ENCODE data around the gene GSG1.
"Not testable (repeated sequence)": the region's sequence is repeated elsewhere in the genome, so short reads cannot be mapped to it uniquely, and the experiment has no call there.

Gene GSG1

GRCh38 chr12:13087766-13088165 lies 15.7 kb downstream of the GSG1 start:
- DNase-seq = no peak

DNA sequence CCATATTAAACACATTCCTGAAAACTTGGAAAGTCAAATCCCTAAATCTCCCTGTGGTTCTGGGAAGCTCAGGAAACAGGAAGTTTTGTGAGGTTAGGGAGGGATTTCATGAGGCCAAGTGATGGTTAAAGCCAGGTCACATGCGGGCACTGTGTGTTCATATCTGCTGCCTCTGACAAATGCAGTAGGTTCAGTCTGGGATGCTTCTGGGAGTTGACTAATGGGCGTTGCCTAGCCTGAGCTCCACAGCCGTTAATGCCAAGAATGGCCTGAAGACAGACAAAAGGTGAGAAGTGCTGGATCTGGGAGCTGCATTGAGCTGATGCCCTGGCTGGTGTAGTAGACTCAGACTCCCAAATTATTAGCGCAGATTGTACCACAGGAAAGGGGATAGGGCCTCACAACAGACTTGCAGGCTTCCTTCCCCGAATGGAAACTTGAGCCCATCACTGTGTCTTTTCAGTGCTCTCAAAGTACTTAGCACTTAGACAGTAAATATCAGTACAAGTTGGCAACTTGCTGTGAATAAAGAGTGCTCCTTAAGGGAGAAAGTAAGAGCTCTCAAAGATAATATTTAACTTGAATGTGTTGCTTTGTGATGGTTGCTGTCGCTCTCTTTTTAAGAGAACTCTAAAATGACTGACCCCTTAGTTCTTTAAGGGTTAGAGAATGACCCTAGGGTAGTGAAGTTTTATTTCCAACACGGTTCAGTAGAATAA lies 17.3 kb downstream of the GSG1 start:
- no peak for DNase-seq

GRCh38 chr12:13084898-13085640 lies 18.4 kb downstream of the GSG1 start:
- no peak for DNase-seq

DNA sequence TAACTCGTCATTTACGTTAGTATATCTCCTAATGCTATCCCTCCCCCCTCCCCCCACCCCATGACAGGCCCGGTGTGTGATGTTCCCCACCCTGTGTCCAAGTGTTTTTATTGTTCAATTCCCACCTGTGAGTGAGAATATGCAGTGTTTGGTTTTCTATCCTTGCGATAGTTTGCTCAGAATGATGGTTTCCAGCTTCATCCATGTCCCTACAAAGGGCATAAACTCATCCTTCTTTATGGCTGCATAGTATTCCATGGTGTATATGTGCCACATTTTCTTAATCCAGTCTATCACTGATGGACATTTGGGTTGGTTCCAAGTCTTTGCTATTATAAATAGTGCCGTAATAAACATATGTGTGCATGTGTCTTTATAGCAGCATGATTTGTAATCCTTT lies 19.8 kb downstream of the GSG1 start:
- DNase-seq = not testable (repeated sequence)

GRCh38 chr12:13082861-13083260 lies 20.6 kb downstream of the GSG1 start:
- DNase-seq = no peak

DNA sequence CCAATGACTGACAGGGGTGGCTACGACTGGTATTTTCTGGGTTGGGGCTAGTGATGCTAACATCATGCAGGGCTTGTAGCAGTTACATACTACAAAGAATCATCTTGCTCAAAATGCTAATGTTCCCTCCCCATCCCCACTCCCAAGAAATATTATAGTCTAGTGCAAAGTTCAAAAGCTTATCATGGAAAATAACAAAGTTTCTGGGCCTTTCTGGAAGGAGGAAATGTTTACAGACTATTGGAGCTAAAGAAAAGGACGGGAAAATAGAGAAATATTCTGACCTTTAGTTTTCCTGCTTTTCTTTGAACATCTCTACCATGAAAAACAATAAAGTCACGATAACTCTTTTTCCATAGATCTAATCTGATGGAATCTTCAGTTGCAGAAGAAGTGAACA lies 23.2 kb downstream of the GSG1 start:
- no peak for DNase-seq

- DNase-seq = no peak
These were observed 24.0 kb downstream of the GSG1 start for GRCh38 chr12:13079440-13079906.

- DNase-seq = no peak
These were observed 27.5 kb downstream of the GSG1 start for GRCh38 chr12:13075786-13076570.

GRCh38 chr12:13075118-13075480 lies 28.4 kb downstream of the GSG1 start:
- no peak for DNase-seq

GRCh38 chr12:13074396-13075117 lies 28.9 kb downstream of the GSG1 start:
- no peak for DNase-seq

GRCh38 chr12:13073173-13073572 lies 30.3 kb downstream of the GSG1 start:
- no peak for DNase-seq

- DNase-seq = no peak
These were observed 31.9 kb downstream of the GSG1 start for GRCh38 chr12:13071305-13072280.

DNA sequence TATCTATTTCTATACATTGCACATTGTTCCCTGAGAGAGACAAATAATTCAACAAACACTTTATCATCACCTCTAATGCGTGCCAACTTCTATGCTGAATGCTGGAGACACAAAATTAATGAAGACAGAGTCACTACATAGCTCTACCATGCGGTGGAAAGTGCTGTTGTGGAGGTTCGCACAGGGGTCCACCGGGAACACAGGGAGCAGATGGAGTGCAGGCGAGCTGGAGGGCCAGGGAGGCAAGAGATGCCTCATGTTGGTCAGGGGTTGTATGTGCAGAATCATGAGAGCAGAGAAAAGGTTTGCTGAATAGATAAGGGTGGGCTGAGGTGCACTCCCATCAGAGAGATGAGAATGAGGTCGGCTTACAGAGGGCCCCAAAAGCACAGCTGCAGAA lies 34.1 kb downstream of the GSG1 start:
- DNase-seq = no peak

DNA sequence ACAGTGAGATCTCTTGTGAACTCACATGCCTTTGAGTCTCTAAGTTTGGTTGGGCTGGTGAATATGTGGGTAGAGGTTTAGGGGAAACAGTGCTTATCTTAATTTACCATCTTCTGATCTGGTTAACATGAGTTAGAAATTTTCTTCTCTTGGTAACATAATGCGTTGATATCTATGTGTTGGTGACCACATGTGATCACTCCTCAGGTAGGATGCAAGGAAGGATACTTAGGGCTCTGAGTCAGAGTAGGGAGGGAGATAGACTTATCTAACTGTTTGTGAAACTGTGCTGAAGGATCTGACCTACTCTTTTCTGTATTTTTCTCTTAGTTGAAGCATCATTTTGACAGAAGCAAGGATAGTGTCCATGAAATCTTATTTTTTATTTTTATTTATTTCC lies 36.1 kb downstream of the GSG1 start:
- DNase-seq = no peak

- DNase-seq = no peak
These were observed 37.0 kb downstream of the GSG1 start for GRCh38 chr12:13066459-13066858.

- no peak for DNase-seq
These were observed 37.5 kb downstream of the GSG1 start for GRCh38 chr12:13066014-13066413.

- DNase-seq = no peak
These were observed 40.8 kb downstream of the GSG1 start for GRCh38 chr12:13062669-13063068.

DNA sequence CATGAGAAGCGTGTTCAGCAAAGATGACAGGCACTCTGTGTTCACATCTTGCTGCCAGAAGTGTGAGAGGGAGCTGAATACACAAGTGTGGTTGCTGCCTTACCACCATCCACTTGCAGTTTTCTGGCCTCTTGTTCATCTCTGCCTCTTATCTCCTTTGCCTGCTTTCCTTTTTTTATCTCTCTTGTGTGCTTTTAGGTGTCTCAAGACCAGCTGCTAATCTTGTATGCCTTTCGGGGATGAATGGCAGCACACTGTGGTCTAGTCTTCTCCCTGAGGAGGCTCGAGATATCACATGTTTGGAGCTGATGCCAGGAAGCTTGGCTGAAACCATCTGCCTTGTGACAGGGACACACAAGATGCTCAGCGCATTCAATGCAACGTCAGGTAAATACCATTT lies 42.1 kb downstream of the GSG1 start:
- no peak for DNase-seq

GRCh38 chr12:13060581-13060980 lies 42.9 kb downstream of the GSG1 start:
- no peak for DNase-seq

GRCh38 chr12:13053617-13054016 lies 49.9 kb downstream of the GSG1 start:
- not testable (repeated sequence) for DNase-seq

DNA sequence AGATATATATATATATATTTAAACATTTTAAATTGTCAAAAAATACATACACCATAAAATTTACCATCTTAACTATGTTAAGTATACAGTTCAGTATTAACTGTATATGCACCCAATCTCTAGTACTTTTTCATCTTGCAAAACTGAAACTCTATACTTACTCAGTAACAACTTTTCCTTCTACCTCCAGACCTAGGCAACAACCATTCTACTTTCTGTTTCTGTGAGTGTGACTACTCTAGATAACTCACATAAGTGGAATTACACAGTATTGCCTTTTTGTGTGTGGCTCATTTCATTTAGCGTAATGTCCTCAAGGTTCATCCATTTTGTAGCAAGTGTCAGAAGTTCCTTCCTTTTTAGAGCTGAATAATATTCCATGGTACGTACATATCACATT lies 51.0 kb downstream of the GSG1 start:
- DNase-seq = no peak

DNA sequence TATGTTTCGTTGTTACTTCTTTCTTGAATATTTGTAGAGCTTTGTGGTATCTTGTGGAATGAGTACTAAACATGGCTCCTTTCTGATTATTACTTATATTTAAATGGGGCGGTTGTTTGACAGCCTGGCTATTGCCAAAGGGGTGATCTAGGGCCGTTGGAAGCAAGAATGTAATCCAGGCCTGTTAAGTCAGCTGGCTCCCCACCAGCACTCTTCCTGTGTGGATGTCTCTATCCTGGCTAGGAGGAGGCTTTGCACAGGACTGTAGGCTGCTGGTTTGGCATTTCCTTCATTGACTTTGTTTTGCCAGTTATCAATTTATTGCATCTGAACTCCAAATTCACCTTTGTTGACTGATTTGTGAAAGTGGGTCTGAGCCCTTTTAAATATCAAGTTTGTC lies 53.7 kb downstream of the GSG1 start:
- DNase-seq = no peak
